Chondrocyte (in vitro differentiated cells): ENCODE measurements around the gene CLIC5. TPM values are rescaled to one million over a fixed set of nuclear protein-coding genes. Genes with fewer than 3 reads are reported as not detected.
A peak's percentile ranks its signal among the peaks of the same experiment; 100 is the strongest.

ENCODE experiments used
- DNase-seq: peaks from one replicate; pipeline ENCODE4 v3.0.0; 2021; ENCODE audit warnings: mixed read lengths, low spot score
- H3K27ac Mint-ChIP-seq: one replicate; pipeline ENCODE4 v1.8.0; 2021; ENCODE audit warnings: mild to moderate bottlenecking, moderate library complexity, mixed read lengths; ENCODE audit not compliant: unreplicated experiment
- H3K27me3 Mint-ChIP-seq: 2 replicates; pipeline ENCODE4 v1.8.0; 2021; ENCODE audit warnings: low read depth, mixed read lengths
- H3K36me3 Mint-ChIP-seq: 2 replicates; pipeline ENCODE4 v1.8.0; 2021; ENCODE audit warnings: low read depth, mixed read lengths
- H3K4me1 Mint-ChIP-seq: 2 replicates; pipeline ENCODE4 v1.8.0; 2021; ENCODE audit warnings: low read depth, mild to moderate bottlenecking, mixed read lengths
- H3K4me3 Mint-ChIP-seq: one replicate; pipeline ENCODE4 v1.8.0; 2021; ENCODE audit warnings: mild to moderate bottlenecking, moderate library complexity, mixed read lengths; ENCODE audit not compliant: unreplicated experiment
- H3K9me3 Mint-ChIP-seq: 2 replicates; pipeline ENCODE4 v1.8.0; 2021; ENCODE audit warnings: low read depth, mixed read lengths
- total RNA-seq: library from RNA; stranded (reverse); gene quantifications from 3 replicates; pipeline ENCODE4 v1.2.1, GENCODE V29; 2021
- TF ChIP-seq, protein P1 (sequence below): fragments of 200-600 bp; sonication (generic); IDR thresholded peaks from 2 replicates; pipeline ENCODE4 v1.5.0; 2021; ENCODE audit warnings: antibody characterized with exemption, mild to moderate bottlenecking, moderate library complexity

Gene CLIC5
- total RNA-seq, 1 donor from 2014 or later, result not detected

GRCh38 chr6:46024124-46024769 lies 8.6 kb upstream of the CLIC5 start:
- Mint-ChIP-seq H3K27me3 (peaks cover 13% of the 10 kb centered on the region), H3K9me3 (no peaks in the 10 kb centered on the region), H3K36me3 (no peaks in the 10 kb centered on the region), H3K4me3 (no peak overlapping the region), H3K4me1 (no peaks in the 10 kb centered on the region), H3K27ac (no peak overlapping the region)
- DNase-seq, result no peak
- TF ChIP-seq, protein P1, sequence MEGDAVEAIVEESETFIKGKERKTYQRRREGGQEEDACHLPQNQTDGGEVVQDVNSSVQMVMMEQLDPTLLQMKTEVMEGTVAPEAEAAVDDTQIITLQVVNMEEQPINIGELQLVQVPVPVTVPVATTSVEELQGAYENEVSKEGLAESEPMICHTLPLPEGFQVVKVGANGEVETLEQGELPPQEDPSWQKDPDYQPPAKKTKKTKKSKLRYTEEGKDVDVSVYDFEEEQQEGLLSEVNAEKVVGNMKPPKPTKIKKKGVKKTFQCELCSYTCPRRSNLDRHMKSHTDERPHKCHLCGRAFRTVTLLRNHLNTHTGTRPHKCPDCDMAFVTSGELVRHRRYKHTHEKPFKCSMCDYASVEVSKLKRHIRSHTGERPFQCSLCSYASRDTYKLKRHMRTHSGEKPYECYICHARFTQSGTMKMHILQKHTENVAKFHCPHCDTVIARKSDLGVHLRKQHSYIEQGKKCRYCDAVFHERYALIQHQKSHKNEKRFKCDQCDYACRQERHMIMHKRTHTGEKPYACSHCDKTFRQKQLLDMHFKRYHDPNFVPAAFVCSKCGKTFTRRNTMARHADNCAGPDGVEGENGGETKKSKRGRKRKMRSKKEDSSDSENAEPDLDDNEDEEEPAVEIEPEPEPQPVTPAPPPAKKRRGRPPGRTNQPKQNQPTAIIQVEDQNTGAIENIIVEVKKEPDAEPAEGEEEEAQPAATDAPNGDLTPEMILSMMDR, result no peak

- Mint-ChIP-seq H3K36me3 (no peaks in the 10 kb centered on the region), H3K27ac (no peak overlapping the region), H3K27me3 (peaks cover 12% of the 10 kb centered on the region), H3K4me1 (no peaks in the 10 kb centered on the region), H3K9me3 (no peaks in the 10 kb centered on the region), H3K4me3 (no peak overlapping the region)
- TF ChIP-seq, protein P1, result no peak
- DNase-seq, result no peak
Measured at GRCh38 chr6:46023216-46023915, 7.7 kb upstream of the CLIC5 start.

DNA sequence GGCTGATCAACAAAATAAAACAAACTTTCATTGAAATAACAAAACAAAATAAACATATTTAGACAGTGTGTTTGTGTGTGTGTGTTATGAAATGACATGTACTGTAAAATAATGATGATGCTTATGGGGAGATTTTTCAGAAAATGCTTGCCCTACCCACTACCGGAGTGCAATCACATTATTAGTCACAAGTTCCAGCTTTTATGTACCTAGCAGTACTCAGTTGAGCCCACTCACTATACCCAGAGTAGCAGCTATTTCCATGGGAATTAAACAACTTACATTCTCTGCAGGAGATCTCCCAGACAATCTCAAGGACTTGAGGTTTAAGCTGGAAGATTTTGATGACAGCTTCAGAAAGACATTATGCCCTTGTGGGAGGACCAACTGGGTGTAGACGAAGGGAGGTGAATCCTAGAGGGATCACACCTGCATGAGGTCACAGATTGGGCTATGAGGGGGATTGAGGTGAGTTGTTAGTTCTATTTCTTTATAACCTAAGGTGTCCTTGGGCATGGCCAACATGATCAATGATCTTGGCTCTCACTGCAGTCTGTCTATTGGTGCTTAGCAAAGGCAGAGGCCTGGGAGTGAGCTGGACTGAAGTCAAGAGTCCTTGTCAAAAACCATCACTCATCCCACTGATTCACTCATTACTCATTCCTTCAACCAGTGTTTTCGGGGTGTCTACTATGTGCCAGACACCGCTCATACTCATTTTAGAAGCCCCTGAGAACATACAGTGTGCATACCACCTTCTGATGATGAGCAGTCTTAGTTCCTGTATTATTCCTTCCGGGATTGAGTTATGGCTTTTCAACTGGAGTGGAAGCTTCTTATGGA lies 6.7 kb upstream of the CLIC5 start:
- DNase-seq, result no peak
- H3K27ac Mint-ChIP-seq, result no peak overlapping the region
- no peaks in the 10 kb centered on the region for H3K4me1 Mint-ChIP-seq
- H3K4me3 Mint-ChIP-seq, result no peak overlapping the region
- TF ChIP-seq, protein P1, result no peak
- peaks cover 19% of the 10 kb centered on the region for H3K27me3 Mint-ChIP-seq
- H3K9me3 Mint-ChIP-seq, result no peaks in the 10 kb centered on the region
- H3K36me3 Mint-ChIP-seq, result no peaks in the 10 kb centered on the region

DNA sequence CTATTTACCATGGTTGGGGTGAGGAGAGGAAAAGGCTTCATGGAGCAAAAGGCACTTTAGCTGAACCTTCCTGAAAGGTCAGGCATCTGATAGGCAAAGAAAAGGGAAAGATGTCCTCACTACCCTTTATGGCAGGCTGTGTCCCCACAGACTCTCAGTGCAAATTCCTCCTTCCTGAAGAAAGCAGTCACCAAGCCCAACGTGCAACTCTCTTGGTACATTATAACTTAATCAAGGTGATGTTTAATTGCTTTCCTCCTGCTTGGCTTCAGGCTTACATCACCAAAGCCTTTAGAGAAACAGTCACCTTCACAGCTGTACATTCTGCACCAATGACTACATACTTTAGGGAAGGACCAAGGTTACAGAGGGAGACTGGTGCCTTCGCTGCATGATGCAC lies 2.1 kb upstream of the CLIC5 start:
- Mint-ChIP-seq H3K4me1 (peaks cover 13% of the 10 kb centered on the region), H3K27me3 (peaks cover 34% of the 10 kb centered on the region), H3K9me3 (no peaks in the 10 kb centered on the region), H3K4me3 (no peak overlapping the region), H3K36me3 (peaks cover 6% of the 10 kb centered on the region), H3K27ac (no peak overlapping the region)
- no peak for DNase-seq
- TF ChIP-seq, protein P1, result no peak

DNA sequence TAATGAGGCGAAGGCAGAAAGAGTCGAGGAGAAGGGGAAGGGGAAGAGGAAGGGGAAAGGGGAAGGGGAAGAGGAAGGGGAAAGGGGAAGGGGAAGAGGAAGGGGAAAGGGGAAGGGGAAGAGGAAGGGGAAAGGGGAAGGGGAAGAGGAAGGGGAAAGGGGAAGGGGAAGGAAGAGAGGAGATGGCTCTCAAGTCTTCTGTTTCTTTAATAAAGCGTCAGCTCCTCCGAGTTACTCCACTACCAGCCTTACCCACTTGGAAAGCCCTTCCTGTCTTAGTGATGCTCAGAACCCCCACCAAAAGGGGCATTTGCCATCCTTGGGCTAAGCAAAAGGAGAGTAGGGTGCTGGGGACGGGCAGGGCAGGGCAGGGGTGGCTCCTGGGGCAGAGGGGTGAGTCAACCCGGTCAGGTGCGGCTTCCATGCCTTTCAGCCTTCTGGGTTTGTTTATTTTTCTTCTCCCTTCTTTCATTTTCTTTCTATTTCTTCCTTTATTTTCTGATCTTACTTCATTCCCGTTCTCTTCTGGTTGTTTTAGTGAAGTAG lies 476 bp upstream of the CLIC5 start:
- Mint-ChIP-seq H3K36me3 (peaks cover 6% of the 10 kb centered on the region), H3K27ac (no peak overlapping the region), H3K4me1 (peaks cover 18% of the 10 kb centered on the region), H3K27me3 (peaks cover 32% of the 10 kb centered on the region), H3K9me3 (no peaks in the 10 kb centered on the region), H3K4me3 (peak overlapping the region; percentile 40)
- DNase-seq, result no peak
- TF ChIP-seq, protein P1, result no peak
